Measurements from ENCODE around the gene ITPKC. TPM values are rescaled to one million over a fixed set of nuclear protein-coding genes. Genes with fewer than 3 reads are reported as not detected.
A peak's percentile ranks its signal among the peaks of the same experiment; 100 is the strongest.

Gene ITPKC
- total RNA-seq, 1 donor from 2014 or later: 92.6 TPM

DNA sequence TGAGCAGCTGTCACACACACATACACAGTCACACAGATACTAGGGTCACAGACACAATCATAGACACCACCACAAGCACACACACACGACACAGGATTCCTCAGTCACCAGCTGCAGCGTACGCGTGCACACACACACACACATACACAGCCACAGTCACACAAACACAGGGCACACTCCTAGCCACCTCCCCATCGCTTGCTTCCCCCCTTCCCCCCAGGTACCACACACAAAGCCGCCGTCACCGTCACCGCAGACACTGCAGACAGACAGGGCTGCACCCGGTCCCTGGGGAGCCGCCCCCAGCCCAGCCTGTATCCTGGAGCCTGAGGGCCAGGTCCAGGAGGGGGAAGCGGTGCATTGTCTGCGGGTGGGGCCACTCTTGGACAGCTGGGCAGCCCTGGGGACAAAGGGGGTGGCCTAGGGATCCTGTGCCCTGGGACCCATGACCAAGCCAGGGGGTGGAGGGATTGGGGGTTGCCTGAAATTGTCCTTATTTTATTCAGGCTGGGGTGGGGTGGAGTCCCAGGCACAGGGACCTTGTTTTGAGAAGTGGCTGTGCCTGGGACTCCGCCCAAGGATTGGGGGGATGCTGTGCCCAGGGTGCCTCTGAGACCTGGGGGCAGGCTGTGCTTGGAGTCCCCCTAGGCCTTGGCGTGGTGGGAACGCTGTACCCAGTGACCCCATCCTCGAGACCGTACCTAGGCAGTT lies 27.4 kb upstream of the ITPKC start:
- Histone ChIP-seq H3K9me3 (no peaks in the 10 kb centered on the region), H3K4me1 (peaks cover 47% of the 10 kb centered on the region), H3K27me3 (no peaks in the 10 kb centered on the region), H3K4me3 (peak overlapping the region; percentile 90 to 96), H3K27ac (peak overlapping the region; percentile 91), H3K36me3 (peaks cover 0 to 23% of the 10 kb centered on the region in 2 donors)
- intact Hi-C loops (cut with DNase I): no loop called here
- DNase-seq (ENCODE audit: extremely low spot score in 2 of 2): no peak
- TF ChIP-seq, protein P1, sequence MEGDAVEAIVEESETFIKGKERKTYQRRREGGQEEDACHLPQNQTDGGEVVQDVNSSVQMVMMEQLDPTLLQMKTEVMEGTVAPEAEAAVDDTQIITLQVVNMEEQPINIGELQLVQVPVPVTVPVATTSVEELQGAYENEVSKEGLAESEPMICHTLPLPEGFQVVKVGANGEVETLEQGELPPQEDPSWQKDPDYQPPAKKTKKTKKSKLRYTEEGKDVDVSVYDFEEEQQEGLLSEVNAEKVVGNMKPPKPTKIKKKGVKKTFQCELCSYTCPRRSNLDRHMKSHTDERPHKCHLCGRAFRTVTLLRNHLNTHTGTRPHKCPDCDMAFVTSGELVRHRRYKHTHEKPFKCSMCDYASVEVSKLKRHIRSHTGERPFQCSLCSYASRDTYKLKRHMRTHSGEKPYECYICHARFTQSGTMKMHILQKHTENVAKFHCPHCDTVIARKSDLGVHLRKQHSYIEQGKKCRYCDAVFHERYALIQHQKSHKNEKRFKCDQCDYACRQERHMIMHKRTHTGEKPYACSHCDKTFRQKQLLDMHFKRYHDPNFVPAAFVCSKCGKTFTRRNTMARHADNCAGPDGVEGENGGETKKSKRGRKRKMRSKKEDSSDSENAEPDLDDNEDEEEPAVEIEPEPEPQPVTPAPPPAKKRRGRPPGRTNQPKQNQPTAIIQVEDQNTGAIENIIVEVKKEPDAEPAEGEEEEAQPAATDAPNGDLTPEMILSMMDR (IDR thresholded peaks at IDR 0.05): no peak
- TF ChIP-seq POLR2A (IDR thresholded peaks at IDR 0.05) (no peak), POLR2AphosphoS5 (IDR thresholded peaks at IDR 0.05; ENCODE audit: insufficient read depth in 1 of 2, low read depth in 1 of 2) (no peak)

DNA sequence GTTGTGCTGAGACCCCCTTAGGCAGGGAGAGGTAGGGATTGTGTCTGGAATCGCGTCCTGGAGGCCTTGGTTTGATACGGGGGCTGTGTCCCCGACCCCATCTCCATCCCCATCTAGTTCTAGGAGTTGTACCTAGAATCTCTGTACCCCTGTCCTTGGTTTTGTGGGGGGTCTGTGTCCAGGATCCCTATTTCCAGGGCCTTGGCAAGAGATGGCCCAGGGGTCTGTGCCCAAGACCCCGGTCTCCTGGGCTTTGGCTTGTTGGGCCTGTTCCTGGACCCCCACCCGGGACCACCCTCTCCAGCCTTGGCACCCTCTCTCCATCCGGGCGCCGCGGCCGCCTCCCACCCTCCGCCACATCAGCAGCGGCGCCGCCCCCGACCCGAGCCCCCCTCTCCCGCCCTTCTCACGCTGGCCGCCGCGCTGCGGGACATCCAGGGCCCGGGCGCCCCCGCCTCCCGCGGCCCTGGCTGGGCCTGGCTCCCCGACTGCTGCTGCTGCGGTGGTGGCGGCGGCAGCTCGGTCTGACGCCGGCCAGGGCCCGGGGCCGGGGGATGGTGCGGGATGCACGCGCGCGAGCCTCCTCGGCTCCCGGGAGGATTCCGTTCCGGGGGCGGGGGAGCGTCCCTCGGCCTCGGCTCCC lies 26.7 kb upstream of the ITPKC start, which contains the start of gene NUMBL:
Gene NUMBL (minus strand): TSS at position 602 of the 643 bp plus-strand sequence. CDS start 168 bp downstream, at position 434.
- Histone ChIP-seq H3K9me3 (no peaks in the 10 kb centered on the region), H3K27ac (peak within 1 kb of the TSS; percentile 91), H3K4me1 (peaks cover 47% of the 10 kb centered on the region), H3K4me3 (peak within 1 kb of the TSS; percentile 90 to 96), H3K27me3 (no peaks in the 10 kb centered on the region), H3K36me3 (peaks cover 0 to 16% of the 10 kb centered on the region in 2 donors)
- DNase-seq (ENCODE audit: extremely low spot score in 2 of 2): no peak
- intact Hi-C loops (cut with DNase I): no loop called here
- TF ChIP-seq POLR2AphosphoS5 (IDR thresholded peaks at IDR 0.05; ENCODE audit: insufficient read depth in 1 of 2, low read depth in 1 of 2) (no peak), POLR2A (IDR thresholded peaks at IDR 0.05) (peak in 1 of 2 donors; percentile 64)
- TF ChIP-seq, protein P1 (IDR thresholded peaks at IDR 0.05): no peak

DNA sequence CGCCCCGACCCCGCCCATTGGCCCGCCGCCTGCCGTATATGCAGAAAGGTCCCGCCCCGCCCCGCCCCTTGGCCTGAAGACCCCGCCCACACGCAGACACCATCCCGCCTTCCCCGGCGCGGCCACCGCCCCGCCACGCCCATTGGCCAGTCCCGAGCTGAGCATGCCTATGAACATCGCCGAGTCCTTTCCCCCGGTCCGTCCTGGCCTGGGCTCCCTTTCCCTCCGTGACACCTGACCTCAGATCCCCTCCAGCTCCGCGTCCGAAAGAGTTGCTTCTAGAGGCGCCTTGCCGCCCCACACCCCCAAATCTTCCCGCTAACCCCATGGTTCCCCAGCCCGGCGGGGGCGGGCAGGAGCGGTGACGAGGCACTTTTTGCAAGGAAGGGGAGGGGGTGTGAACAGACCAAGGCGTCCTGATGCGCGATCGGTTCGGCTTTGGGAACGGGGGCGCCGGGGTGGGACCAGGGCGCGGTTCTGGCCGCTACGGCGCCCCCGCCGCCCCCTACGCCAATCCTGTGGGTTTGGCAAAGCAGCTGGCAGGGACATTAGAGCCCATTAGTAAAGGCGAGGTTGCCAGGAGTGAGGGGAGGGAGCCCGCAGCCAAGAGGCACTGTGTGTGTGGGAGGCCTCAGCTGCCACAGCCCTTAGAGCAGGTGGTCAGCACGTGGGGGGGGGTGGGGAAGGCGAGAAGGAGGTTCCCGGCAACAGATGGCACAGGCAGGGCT lies 26.1 kb upstream of the ITPKC start:
- intact Hi-C loops (cut with DNase I): no loop called here
- Histone ChIP-seq H3K4me1 (peaks cover 47% of the 10 kb centered on the region), H3K36me3 (peaks cover 0 to 10% of the 10 kb centered on the region in 2 donors), H3K4me3 (peak overlapping the region; percentile 90 to 96), H3K27me3 (no peaks in the 10 kb centered on the region), H3K27ac (peak overlapping the region; percentile 86), H3K9me3 (no peaks in the 10 kb centered on the region)
- TF ChIP-seq, protein P1 (IDR thresholded peaks at IDR 0.05): no peak
- TF ChIP-seq POLR2A (IDR thresholded peaks at IDR 0.05) (peak in 1 of 2 donors; percentile 44), POLR2AphosphoS5 (IDR thresholded peaks at IDR 0.05; ENCODE audit: insufficient read depth in 1 of 2, low read depth in 1 of 2) (peak; percentile 49 to 95)
- DNase-seq (ENCODE audit: extremely low spot score in 2 of 2): peak in 1 of 2 donors; percentile 97

DNA sequence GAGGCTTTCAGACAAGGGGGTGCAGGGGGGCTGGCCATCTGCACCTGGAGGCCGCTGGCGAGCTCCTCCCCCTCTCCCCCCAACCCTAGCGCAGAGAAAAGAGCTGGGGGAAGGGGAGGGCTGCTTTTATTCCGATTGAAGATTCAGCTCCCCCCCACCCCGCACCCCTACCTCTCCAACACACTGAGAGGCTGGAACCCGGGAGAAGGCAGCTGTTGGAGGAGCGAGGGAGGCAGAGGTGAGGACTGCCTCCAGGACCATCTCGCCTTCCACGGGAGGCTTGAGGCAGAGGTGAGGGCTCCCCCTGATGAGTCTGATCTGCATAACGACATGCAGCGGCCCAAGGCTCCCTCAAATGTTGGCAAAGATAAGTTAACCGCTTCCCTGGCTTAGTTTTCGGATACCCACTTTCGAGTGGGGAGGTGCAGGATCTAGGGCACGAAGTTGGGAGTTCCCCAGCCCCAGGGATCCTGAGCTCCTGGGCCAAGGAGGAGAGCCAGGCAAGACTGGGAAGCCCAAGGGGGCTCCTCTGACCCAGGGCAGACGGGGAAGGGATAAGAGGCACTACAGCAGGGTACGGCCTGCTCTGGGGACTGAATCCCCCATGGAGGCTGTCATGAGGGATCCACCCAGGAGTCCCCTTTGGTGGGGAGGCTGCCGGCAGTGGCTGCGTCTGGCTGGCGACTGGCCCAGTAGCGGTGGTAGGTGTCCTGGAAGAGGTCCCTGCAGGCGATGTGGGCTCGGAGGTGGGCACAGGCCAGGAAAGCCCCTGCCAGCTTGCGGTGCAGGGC lies 25.3 kb upstream of the ITPKC start:
- peaks cover 47% of the 10 kb centered on the region for H3K4me1 ChIP-seq
- H3K27me3 ChIP-seq: no peaks in the 10 kb centered on the region
- peak overlapping the region; percentile 86 for H3K27ac ChIP-seq
- peaks cover 0 to 3% of the 10 kb centered on the region in 2 donors for H3K36me3 ChIP-seq
- intact Hi-C loops (cut with DNase I): no loop called here
- DNase-seq (ENCODE audit: extremely low spot score in 2 of 2): no peak
- peak overlapping the region; percentile 90 to 96 for H3K4me3 ChIP-seq
- no peak for TF ChIP-seq POLR2A (IDR thresholded peaks at IDR 0.05)
- TF ChIP-seq, protein P1 (IDR thresholded peaks at IDR 0.05): no peak
- TF ChIP-seq POLR2AphosphoS5 (IDR thresholded peaks at IDR 0.05; ENCODE audit: insufficient read depth in 1 of 2, low read depth in 1 of 2): no peak
- H3K9me3 ChIP-seq: no peaks in the 10 kb centered on the region

Data from vagina (tissue), 2 donors.